ENCODE measurements around the gene SLC39A13.
A peak's percentile ranks its signal among the peaks of the same experiment; 100 is the strongest.

Gene SLC39A13

DNA sequence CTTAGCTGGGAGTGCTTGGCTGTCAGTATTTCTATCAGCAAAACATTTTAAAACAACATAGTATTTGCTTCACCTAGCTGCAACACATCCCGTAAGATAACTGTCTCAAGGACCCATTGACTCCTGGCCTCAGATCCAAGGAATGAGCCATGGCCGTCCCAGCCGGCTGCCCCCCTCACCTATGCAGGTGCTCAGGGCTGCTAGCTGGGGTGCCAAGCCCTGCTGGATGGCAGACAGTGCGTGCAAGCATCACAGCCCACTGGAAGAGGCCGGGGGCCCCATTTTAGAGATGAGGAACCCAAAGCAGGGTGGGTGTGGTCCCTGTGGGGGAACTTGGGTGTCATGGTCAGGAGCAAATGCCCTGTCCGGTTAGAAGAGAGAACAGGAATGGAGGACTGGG is 9.3 kb downstream of the SLC39A13 start:
- peaks cover 18% of the 10 kb centered on the region for H3K4me1 ChIP-seq (ENCODE audit: insufficient read depth, low read length)
- no peak overlapping the region for H3K9ac ChIP-seq (ENCODE audit: low read length)
- H3K9me3 ChIP-seq (ENCODE audit: low read length) = no peaks in the 10 kb centered on the region
- peaks cover 62% of the 10 kb centered on the region for H3K36me3 ChIP-seq (ENCODE audit: insufficient read depth, low read length)
- no peak overlapping the region for H3K27ac ChIP-seq (ENCODE audit: low read depth, low read length)
- H3K27me3 ChIP-seq (ENCODE audit: control insufficient read depth in 1 of 2, insufficient read depth in 2 of 2, low read length in 2 of 2) = no peaks in the 10 kb centered on the region
- H3K4me3 ChIP-seq (ENCODE audit: low read depth in 1 of 2, low read length in 2 of 2) = no peak overlapping the region

DNA sequence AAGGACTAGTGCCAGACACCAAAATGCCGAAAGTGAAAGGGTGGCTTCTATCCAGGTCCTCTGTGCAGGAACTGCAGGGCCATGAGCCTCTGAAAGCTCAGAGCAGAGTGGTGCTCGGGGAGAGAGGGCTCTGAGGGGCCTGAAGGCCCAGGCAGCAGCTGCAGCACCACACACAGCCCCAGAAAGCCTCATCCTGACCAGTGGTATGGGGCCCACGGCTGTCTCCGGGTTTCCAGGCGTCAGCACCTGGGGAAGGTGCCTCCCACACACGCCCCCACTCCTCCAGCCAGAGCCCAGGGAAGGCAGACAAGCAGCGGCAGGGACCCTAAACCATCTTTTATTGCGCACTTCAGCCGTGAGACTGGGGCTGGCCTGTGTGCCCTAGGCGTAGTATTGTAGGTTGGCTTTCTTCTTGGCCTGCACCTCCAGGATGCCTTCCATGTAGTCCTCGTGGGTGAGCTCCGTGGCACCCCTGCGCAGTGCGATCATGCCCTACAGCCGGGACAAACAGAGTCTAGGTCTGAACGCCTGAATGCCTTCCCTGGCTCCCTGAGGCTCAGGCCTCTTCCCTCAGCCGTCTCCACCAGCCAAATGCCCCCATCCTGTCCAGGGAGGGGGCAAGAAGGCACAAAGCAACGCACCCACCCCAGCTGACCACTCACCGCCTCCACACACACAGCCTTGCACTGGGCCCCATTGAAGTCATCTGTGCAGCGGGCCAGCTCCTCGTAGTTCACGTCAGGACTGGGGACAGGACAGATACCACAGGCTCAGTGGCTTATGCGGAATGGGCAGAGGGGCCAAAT is 10.3 kb downstream of the SLC39A13 start:
- H3K27me3 ChIP-seq (ENCODE audit: control insufficient read depth in 1 of 2, insufficient read depth in 2 of 2, low read length in 2 of 2) = no peaks in the 10 kb centered on the region
- H3K4me1 ChIP-seq (ENCODE audit: insufficient read depth, low read length) = peaks cover 18% of the 10 kb centered on the region
- no peak overlapping the region for H3K27ac ChIP-seq (ENCODE audit: low read depth, low read length)
- H3K4me3 ChIP-seq (ENCODE audit: low read depth in 1 of 2, low read length in 2 of 2) = no peak overlapping the region
- no peaks in the 10 kb centered on the region for H3K9me3 ChIP-seq (ENCODE audit: low read length)
- no peak overlapping the region for H3K9ac ChIP-seq (ENCODE audit: low read length)
- peaks cover 67% of the 10 kb centered on the region for H3K36me3 ChIP-seq (ENCODE audit: insufficient read depth, low read length)

- Histone ChIP-seq H3K27ac (ENCODE audit: low read depth, low read length) (peak overlapping the region; percentile 98), H3K9ac (ENCODE audit: low read length) (peak overlapping the region; percentile 67), H3K4me1 (ENCODE audit: insufficient read depth, low read length) (peaks cover 14% of the 10 kb centered on the region), H3K36me3 (ENCODE audit: insufficient read depth, low read length) (peaks cover 30% of the 10 kb centered on the region), H3K9me3 (ENCODE audit: low read length) (no peaks in the 10 kb centered on the region), H3K4me3 (ENCODE audit: low read depth in 1 of 2, low read length in 2 of 2) (peak overlapping the region; percentile 78 to 85), H3K27me3 (ENCODE audit: control insufficient read depth in 1 of 2, insufficient read depth in 2 of 2, low read length in 2 of 2) (no peaks in the 10 kb centered on the region)
These were observed 17.2 kb downstream of the SLC39A13 start for GRCh38 chr11:47425611-47426010.

GRCh38 chr11:47426062-47426956 is 17.9 kb downstream of the SLC39A13 start, which contains the start of gene PSMC3:
TSS of gene PSMC3 (minus strand) at chr11:47426439. CDS start at chr11:47426279, 160 bp downstream.
- Histone ChIP-seq H3K4me3 (ENCODE audit: low read depth in 1 of 2, low read length in 2 of 2) (peak within 1 kb of the TSS; percentile 78 to 85), H3K27ac (ENCODE audit: low read depth, low read length) (peak within 1 kb of the TSS; percentile 98), H3K4me1 (ENCODE audit: insufficient read depth, low read length) (peaks cover 14% of the 10 kb centered on the region), H3K27me3 (ENCODE audit: control insufficient read depth in 1 of 2, insufficient read depth in 2 of 2, low read length in 2 of 2) (no peaks in the 10 kb centered on the region), H3K9ac (ENCODE audit: low read length) (peak within 1 kb of the TSS; percentile 67), H3K9me3 (ENCODE audit: low read length) (no peaks in the 10 kb centered on the region), H3K36me3 (ENCODE audit: insufficient read depth, low read length) (peaks cover 26% of the 10 kb centered on the region)

- H3K9me3 ChIP-seq (ENCODE audit: low read length) = no peaks in the 10 kb centered on the region
- H3K4me3 ChIP-seq (ENCODE audit: low read depth in 1 of 2, low read length in 2 of 2) = no peak overlapping the region
- H3K36me3 ChIP-seq (ENCODE audit: insufficient read depth, low read length) = no peaks in the 10 kb centered on the region
- H3K27me3 ChIP-seq (ENCODE audit: control insufficient read depth in 1 of 2, insufficient read depth in 2 of 2, low read length in 2 of 2) = no peaks in the 10 kb centered on the region
- no peak overlapping the region for H3K9ac ChIP-seq (ENCODE audit: low read length)
- no peak overlapping the region for H3K27ac ChIP-seq (ENCODE audit: low read depth, low read length)
- H3K4me1 ChIP-seq (ENCODE audit: insufficient read depth, low read length) = peaks cover 1% of the 10 kb centered on the region
These were observed 22.1 kb downstream of the SLC39A13 start for GRCh38 chr11:47430524-47430923.

DNA sequence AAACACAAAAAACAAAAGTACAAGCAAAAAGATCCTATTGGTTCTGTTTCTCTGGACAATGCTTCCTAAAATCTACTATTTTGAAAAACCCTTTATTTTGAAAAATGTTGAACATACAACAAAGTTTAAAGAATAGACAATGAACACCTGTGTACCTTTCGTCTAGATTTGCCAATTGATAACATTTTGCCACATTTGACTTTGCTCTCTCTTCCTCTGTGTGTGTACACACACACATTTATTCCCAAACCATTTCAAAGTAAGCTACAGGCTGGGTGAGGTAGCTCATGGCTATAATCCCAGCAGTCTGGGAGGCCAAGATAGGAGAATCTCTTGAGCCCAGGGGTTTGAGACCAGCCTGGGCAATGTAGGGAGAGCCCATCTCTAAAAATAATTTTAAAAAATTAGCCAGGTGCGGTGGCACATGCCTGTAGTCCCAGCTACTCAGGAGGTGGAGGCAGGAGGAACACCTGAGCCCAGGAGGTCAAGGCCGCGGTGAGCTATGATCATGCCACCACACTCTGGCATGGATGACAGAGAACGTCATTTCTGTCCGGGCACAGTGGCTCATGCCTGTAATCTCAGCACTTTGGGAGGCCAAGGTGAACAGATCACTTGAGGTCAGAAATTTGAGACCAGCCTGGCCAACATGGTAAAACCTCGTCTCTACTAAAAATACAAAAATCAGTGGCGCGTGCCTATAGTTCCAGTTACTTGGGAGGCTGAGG is 23.1 kb downstream of the SLC39A13 start:
- H3K27me3 ChIP-seq (ENCODE audit: control insufficient read depth in 1 of 2, insufficient read depth in 2 of 2, low read length in 2 of 2) = no peaks in the 10 kb centered on the region
- no peak overlapping the region for H3K4me3 ChIP-seq (ENCODE audit: low read depth in 1 of 2, low read length in 2 of 2)
- H3K9me3 ChIP-seq (ENCODE audit: low read length) = no peaks in the 10 kb centered on the region
- H3K9ac ChIP-seq (ENCODE audit: low read length) = no peak overlapping the region
- H3K27ac ChIP-seq (ENCODE audit: low read depth, low read length) = no peak overlapping the region
- H3K4me1 ChIP-seq (ENCODE audit: insufficient read depth, low read length) = no peaks in the 10 kb centered on the region
- no peaks in the 10 kb centered on the region for H3K36me3 ChIP-seq (ENCODE audit: insufficient read depth, low read length)

GRCh38 chr11:47433157-47433556 is 24.8 kb downstream of the SLC39A13 start:
- Histone ChIP-seq H3K36me3 (ENCODE audit: insufficient read depth, low read length) (no peaks in the 10 kb centered on the region), H3K4me1 (ENCODE audit: insufficient read depth, low read length) (peaks cover 10% of the 10 kb centered on the region), H3K9ac (ENCODE audit: low read length) (no peak overlapping the region), H3K9me3 (ENCODE audit: low read length) (no peaks in the 10 kb centered on the region), H3K4me3 (ENCODE audit: low read depth in 1 of 2, low read length in 2 of 2) (no peak overlapping the region), H3K27ac (ENCODE audit: low read depth, low read length) (no peak overlapping the region), H3K27me3 (ENCODE audit: control insufficient read depth in 1 of 2, insufficient read depth in 2 of 2, low read length in 2 of 2) (no peaks in the 10 kb centered on the region)

DNA sequence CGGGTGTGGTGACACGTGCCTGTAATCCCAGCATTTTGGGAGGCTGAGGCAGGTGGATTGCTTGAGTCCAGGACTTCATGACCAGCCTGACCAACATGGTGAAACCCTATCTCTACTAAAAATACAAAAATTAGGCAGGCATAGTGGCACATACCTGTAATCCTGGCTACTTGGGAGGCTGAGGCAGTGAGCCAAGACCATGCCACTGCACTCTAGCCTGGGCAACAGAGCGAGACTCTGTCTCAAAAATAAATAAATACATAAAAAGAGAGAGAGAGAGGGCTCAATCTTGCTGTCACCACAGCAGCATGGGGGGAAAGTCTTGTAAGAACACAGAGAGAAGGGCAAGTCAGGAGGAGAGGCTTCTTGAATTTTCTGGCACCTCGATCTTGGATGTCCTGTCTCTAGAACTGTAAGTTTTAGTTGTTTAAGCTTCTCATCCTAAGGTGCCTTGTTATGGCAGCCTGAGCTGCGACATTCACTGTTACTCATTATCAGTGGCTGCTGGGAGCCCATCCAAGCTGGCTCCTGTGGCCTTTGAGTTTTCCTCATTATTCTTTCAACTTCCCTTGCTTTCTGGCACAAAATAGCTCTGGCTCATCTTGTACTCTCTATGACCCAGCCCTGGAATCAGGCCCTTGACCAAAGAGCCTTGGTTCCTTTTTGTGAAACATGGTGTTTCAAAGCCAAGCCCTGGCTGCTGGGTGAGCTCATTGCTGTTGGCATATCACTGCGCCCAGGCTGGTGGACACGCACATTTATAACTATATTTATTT is 25.8 kb downstream of the SLC39A13 start:
- peaks cover 10% of the 10 kb centered on the region for H3K4me1 ChIP-seq (ENCODE audit: insufficient read depth, low read length)
- H3K9me3 ChIP-seq (ENCODE audit: low read length) = no peaks in the 10 kb centered on the region
- no peak overlapping the region for H3K9ac ChIP-seq (ENCODE audit: low read length)
- no peaks in the 10 kb centered on the region for H3K36me3 ChIP-seq (ENCODE audit: insufficient read depth, low read length)
- no peaks in the 10 kb centered on the region for H3K27me3 ChIP-seq (ENCODE audit: control insufficient read depth in 1 of 2, insufficient read depth in 2 of 2, low read length in 2 of 2)
- H3K27ac ChIP-seq (ENCODE audit: low read depth, low read length) = no peak overlapping the region
- H3K4me3 ChIP-seq (ENCODE audit: low read depth in 1 of 2, low read length in 2 of 2) = no peak overlapping the region

DNA sequence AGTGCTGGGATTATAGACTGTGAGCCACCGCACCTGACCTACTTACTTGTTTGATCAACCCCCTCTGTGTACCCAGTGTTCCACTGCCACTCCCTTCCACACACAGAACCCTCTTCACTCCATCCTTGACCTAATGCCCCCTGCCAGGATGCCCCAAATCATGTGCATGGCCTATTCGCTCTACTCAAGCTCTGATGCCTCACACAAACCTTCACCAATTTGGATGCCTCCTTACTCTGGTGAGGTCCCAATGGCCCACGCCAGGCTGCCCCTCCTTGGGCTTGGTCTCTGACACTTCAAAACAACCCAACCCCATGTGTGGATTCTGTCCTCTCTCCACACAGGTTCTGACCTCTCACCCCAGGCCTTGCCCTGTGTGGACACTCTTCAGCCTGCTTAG is 27.3 kb downstream of the SLC39A13 start:
- no peaks in the 10 kb centered on the region for H3K36me3 ChIP-seq (ENCODE audit: insufficient read depth, low read length)
- H3K9me3 ChIP-seq (ENCODE audit: low read length) = no peaks in the 10 kb centered on the region
- no peaks in the 10 kb centered on the region for H3K27me3 ChIP-seq (ENCODE audit: control insufficient read depth in 1 of 2, insufficient read depth in 2 of 2, low read length in 2 of 2)
- peaks cover 10% of the 10 kb centered on the region for H3K4me1 ChIP-seq (ENCODE audit: insufficient read depth, low read length)
- no peak overlapping the region for H3K4me3 ChIP-seq (ENCODE audit: low read depth in 1 of 2, low read length in 2 of 2)
- H3K9ac ChIP-seq (ENCODE audit: low read length) = no peak overlapping the region
- H3K27ac ChIP-seq (ENCODE audit: low read depth, low read length) = no peak overlapping the region

DNA sequence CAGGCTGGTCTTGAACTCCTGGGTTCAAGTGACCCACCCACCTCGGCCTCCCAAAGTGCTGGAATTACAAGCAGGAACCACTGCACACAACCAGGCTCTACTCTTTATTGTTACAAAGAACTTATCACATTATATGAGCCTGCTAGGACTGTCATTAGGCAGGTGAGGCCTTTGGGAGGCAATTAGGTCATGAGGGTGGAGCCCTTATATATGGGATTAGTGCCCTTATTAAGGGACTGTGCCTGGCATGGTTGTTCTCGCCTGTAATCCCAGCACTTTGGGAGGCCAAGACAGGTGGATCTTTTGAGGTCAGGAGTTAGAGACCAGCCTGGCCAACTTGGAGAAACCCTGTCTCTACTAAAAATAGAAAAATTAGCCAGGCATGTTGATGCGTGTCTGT is 28.3 kb downstream of the SLC39A13 start:
- Histone ChIP-seq H3K9me3 (ENCODE audit: low read length) (no peaks in the 10 kb centered on the region), H3K27me3 (ENCODE audit: control insufficient read depth in 1 of 2, insufficient read depth in 2 of 2, low read length in 2 of 2) (no peaks in the 10 kb centered on the region), H3K4me3 (ENCODE audit: low read depth in 1 of 2, low read length in 2 of 2) (no peak overlapping the region), H3K27ac (ENCODE audit: low read depth, low read length) (no peak overlapping the region), H3K36me3 (ENCODE audit: insufficient read depth, low read length) (no peaks in the 10 kb centered on the region), H3K4me1 (ENCODE audit: insufficient read depth, low read length) (peaks cover 10% of the 10 kb centered on the region), H3K9ac (ENCODE audit: low read length) (no peak overlapping the region)

Measured in muscle layer of colon (tissue), 2 donors.